ENCODE data around the gene DSCAML1. TPM values are rescaled to one million over a fixed set of nuclear protein-coding genes. Genes with fewer than 3 reads are reported as not detected.

The DSCAML1 gene
- total RNA-seq, 1 experiment from 2014 or later: 0.90 TPM

- no peaks in the 10 kb centered on the region for H3K36me3 Mint-ChIP-seq
- H3K27me3 Mint-ChIP-seq (ENCODE audit: low read depth): peaks cover 2% of the 10 kb centered on the region; the same call in 1 of the 2 replicates
- no peaks in the 10 kb centered on the region for H3K9me3 Mint-ChIP-seq
- ATAC-seq (peak; percentile 22; the same call in 1 of the 2 replicates), DNase-seq (ENCODE audit: low spot score) (no peak)
- CTCF ChIA-PET: interaction anchor here (1.0 to 1.5 kb wide), 4 partner anchors 12 to 116 kb away, joined by 3 to 6 read pairs (median 6); no protein-coding TSS in a partner anchor
- H3K4me1 Mint-ChIP-seq: peaks cover 13% of the 10 kb centered on the region
- POLR2A ChIA-PET: no interaction called here
- peak overlapping the region; percentile 61 for H3K27ac Mint-ChIP-seq
- TF ChIP-seq ZNF138 (CRISPR knock-in tag; conservative IDR thresholded peaks at IDR 0.05): no peak
- no peak for TF ChIP-seq MLX (CRISPR knock-in tag; IDR thresholded peaks at IDR 0.05)
- no peak for TF ChIP-seq SMAD4 (CRISPR knock-in tag; IDR thresholded peaks at IDR 0.05)
- no peak for TF ChIP-seq KAT7 (CRISPR knock-in tag; IDR thresholded peaks at IDR 0.05; ENCODE audit: borderline replicate concordance)
- no peak for TF ChIP-seq EMX1 (CRISPR knock-in tag; IDR thresholded peaks at IDR 0.05)
- TF ChIP-seq ZNF317 (CRISPR knock-in tag; IDR thresholded peaks at IDR 0.05; ENCODE audit: borderline replicate concordance, low read depth): no peak
- no peak for TF ChIP-seq CDX4 (CRISPR knock-in tag; IDR thresholded peaks at IDR 0.05; ENCODE audit: borderline replicate concordance)
- no peak for TF ChIP-seq IRF1 (CRISPR knock-in tag; IDR thresholded peaks at IDR 0.05)
- TF ChIP-seq PRDM15 (CRISPR knock-in tag; IDR thresholded peaks at IDR 0.05): no peak
- TF ChIP-seq USF1 (CRISPR knock-in tag; IDR thresholded peaks at IDR 0.05): no peak
- TF ChIP-seq ZNF532 (CRISPR knock-in tag; IDR thresholded peaks at IDR 0.05; ENCODE audit: borderline replicate concordance): no peak
- TF ChIP-seq GRHL2 (CRISPR knock-in tag; IDR thresholded peaks at IDR 0.05; ENCODE audit: insufficient replicate concordance, severe bottlenecking): no peak
- no peak for TF ChIP-seq IRF2 (CRISPR knock-in tag; IDR thresholded peaks at IDR 0.05; ENCODE audit: borderline replicate concordance, low read depth)
- no peak for TF ChIP-seq PREB (CRISPR knock-in tag; IDR thresholded peaks at IDR 0.05; ENCODE audit: borderline replicate concordance)
- TF ChIP-seq ELF4 (CRISPR knock-in tag; IDR thresholded peaks at IDR 0.05; ENCODE audit: low read depth): no peak
- TF ChIP-seq FOXP1 (CRISPR knock-in tag; IDR thresholded peaks at IDR 0.05; ENCODE audit: borderline replicate concordance): no peak
- TF ChIP-seq TP53 (CRISPR knock-in tag; IDR thresholded peaks at IDR 0.05): no peak
- no peak for TF ChIP-seq TEAD4 (CRISPR knock-in tag; IDR thresholded peaks at IDR 0.05)
- no peak for TF ChIP-seq ZMAT4 (CRISPR knock-in tag; IDR thresholded peaks at IDR 0.05)
- TF ChIP-seq ATF1 (CRISPR knock-in tag; IDR thresholded peaks at IDR 0.05): no peak
- H3K4me3 Mint-ChIP-seq: no peak overlapping the region
Observed at GRCh38 chr11:117830674-117831351, 33.8 kb upstream of the DSCAML1 start.
